Uterus (tissue), 2 donors: ENCODE measurements around the gene CC2D2A.

Experiments
- POLR2A ChIP-seq, 2 donors: fragments of 450-650 bp; IDR thresholded peaks; one replicate each; pipeline ENCODE4 v1.6.1; 2016; ENCODE audit warnings: antibody characterized with exemption in 2 of 2, mild to moderate bottlenecking in 1 of 2, moderate library complexity in 1 of 2
- TF ChIP-seq, protein P1 (sequence below), 4 experiments: fragments of 200-600 bp in 2 of 4; fragments of 450-650 bp in 2 of 4; sonication (generic) in 2 of 4; IDR thresholded peaks; one replicate each; pipeline ENCODE4 v1.5.1; 2016 to 2019; ENCODE audit warnings: antibody characterized with exemption in 4 of 4, mild to moderate bottlenecking in 2 of 4, moderate library complexity in 1 of 4

DNA sequence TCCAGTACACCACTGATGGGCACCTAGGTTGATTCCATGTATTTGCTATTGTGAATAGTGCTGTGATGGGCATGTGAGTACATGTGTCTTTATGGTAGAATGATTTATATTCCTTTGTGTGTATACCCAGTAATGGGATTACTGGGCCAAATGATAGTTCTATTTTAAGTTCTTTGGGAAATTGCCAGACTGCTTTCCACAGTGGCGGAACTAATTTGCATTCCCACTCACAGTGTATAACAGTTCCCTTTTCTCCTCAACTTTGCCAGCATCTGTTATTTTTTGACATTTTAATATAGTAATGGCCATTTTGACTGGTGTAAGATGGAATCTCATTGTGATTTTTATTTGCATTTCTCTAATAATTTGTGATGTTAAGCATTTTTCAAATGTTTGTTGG lies 25.9 kb downstream of the CC2D2A start:
- TF ChIP-seq, protein P1, sequence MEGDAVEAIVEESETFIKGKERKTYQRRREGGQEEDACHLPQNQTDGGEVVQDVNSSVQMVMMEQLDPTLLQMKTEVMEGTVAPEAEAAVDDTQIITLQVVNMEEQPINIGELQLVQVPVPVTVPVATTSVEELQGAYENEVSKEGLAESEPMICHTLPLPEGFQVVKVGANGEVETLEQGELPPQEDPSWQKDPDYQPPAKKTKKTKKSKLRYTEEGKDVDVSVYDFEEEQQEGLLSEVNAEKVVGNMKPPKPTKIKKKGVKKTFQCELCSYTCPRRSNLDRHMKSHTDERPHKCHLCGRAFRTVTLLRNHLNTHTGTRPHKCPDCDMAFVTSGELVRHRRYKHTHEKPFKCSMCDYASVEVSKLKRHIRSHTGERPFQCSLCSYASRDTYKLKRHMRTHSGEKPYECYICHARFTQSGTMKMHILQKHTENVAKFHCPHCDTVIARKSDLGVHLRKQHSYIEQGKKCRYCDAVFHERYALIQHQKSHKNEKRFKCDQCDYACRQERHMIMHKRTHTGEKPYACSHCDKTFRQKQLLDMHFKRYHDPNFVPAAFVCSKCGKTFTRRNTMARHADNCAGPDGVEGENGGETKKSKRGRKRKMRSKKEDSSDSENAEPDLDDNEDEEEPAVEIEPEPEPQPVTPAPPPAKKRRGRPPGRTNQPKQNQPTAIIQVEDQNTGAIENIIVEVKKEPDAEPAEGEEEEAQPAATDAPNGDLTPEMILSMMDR (IDR thresholded peaks at IDR 0.05) = no peak
- TF ChIP-seq POLR2A (IDR thresholded peaks at IDR 0.05) = no peak
